GM12878 (cell line): ENCODE results near the gene UBE2M.

Source experiments
- CEBPB ChIP-seq, 2 experiments: fragments of 150-350 bp in 1 of 2; IDR thresholded peaks; 2 replicates each; pipeline ENCODE4 v1.6.1; 2012 to 2014; ENCODE audit warnings: low read depth in 2 of 2, low read length in 2 of 2, borderline replicate concordance in 1 of 2, inconsistent platforms in 1 of 2
- CTCF ChIP-seq, 3 experiments: IDR thresholded peaks in 2 of 3; conservative IDR thresholded peaks in 1 of 3; 2 replicates each; pipeline ENCODE4 v1.5.1; 2011; ENCODE audit warnings: low read depth in 3 of 3, low read length in 3 of 3, mild to moderate bottlenecking in 3 of 3, control low read depth in 2 of 3, moderate library complexity in 2 of 3, inconsistent platforms in 1 of 3, mixed read lengths in 1 of 3; ENCODE audit not compliant: control insufficient read depth in 2 of 3, insufficient read depth in 1 of 3; ENCODE audit errors: extremely low read depth in 1 of 3
- HDAC2 ChIP-seq: fragments of 200-600 bp; sonication (generic); IDR thresholded peaks from 2 replicates; pipeline ENCODE4 v1.6.1; 2017
- HDGF ChIP-seq: fragments of 450-650 bp; IDR thresholded peaks from 2 replicates; pipeline ENCODE4 v1.6.1; 2016; ENCODE audit warnings: antibody characterized with exemption
- KDM1A ChIP-seq: fragments of 200-600 bp; sonication (generic); IDR thresholded peaks from 2 replicates; pipeline ENCODE4 v1.6.1; 2016; ENCODE audit warnings: borderline replicate concordance
- MTA3 ChIP-seq: IDR thresholded peaks from 2 replicates; pipeline ENCODE4 v1.6.1; 2012; ENCODE audit warnings: low read length, inconsistent platforms, borderline replicate concordance
- RAD21 ChIP-seq: IDR thresholded peaks from 2 replicates; pipeline ENCODE4 v1.6.1; 2011; ENCODE audit warnings: mild to moderate bottlenecking, low read depth, low read length, moderate library complexity; ENCODE audit not compliant: insufficient read depth
- TAF1 ChIP-seq: IDR thresholded peaks from 2 replicates; pipeline ENCODE4 v1.6.1; 2011; ENCODE audit warnings: mild to moderate bottlenecking, low read depth, low read length, borderline replicate concordance
- USF2 ChIP-seq: IDR thresholded peaks from 2 replicates; pipeline ENCODE4 v1.6.1; 2011; ENCODE audit warnings: low read depth, low read length, improper control_type of control experiment, borderline replicate concordance

GRCh38 chr19:58575183-58576041, 17.0 kb upstream of the UBE2M start:
- TF ChIP-seq USF2 (no peak), HDAC2 (no peak), CEBPB (IDR thresholded peaks at IDR 0.05; ENCODE audit: borderline replicate concordance in 1 of 2, low read depth in 2 of 2, low read length in 2 of 2) (no peak), CTCF (IDR thresholded peaks at IDR 0.05 in 2 of 3, conservative IDR thresholded peaks at IDR 0.05 in 1 of 3; ENCODE audit: control insufficient read depth in 2 of 3, extremely low read depth in 1 of 3, insufficient read depth in 1 of 3, low read depth in 3 of 3, low read length in 3 of 3) (peak in 2 of 3 experiments; percentile 27; a peak in 2 of 6 replicates), MTA3 (no peak), KDM1A (no peak), HDGF (peak; percentile 66; the same call in 1 of the 2 replicates), TAF1 (peak; percentile 49; the same call in 1 of the 2 replicates), RAD21 (peak; percentile 19; the same call in 1 of the 2 replicates)
